PFSK-1 (cell line): ENCODE results near the gene UNC80.

ENCODE experiments used
- FOXP2 ChIP-seq: optimal IDR thresholded peaks from 2 replicates; pipeline ENCODE3; 2011; ENCODE audit warnings: borderline replicate concordance, control low read depth, inconsistent platforms; ENCODE audit not compliant: insufficient read depth; ENCODE audit errors: extremely low read length, extremely low read depth
- POLR2AphosphoS5 ChIP-seq: IDR thresholded peaks from 2 replicates; pipeline ENCODE4 v1.6.1; 2012; ENCODE audit warnings: low read depth, mild to moderate bottlenecking, control low read depth, low read length, moderate library complexity
- REST ChIP-seq, 2 experiments: IDR thresholded peaks; 2 replicates each; pipeline versions ENCODE4 v1.6.1 to v1.8.0; 2011 to 2012; ENCODE audit warnings: low read depth in 2 of 2, low read length in 2 of 2, control low read depth in 1 of 2, inconsistent platforms in 1 of 2, mild to moderate bottlenecking in 1 of 2, moderate library complexity in 1 of 2; ENCODE audit not compliant: insufficient read depth in 1 of 2
- SIN3A ChIP-seq: IDR thresholded peaks from 2 replicates; pipeline ENCODE4 v1.6.1; 2012; ENCODE audit warnings: mild to moderate bottlenecking, low read length, moderate library complexity, borderline replicate concordance; ENCODE audit not compliant: insufficient read depth
- TAF1 ChIP-seq: IDR thresholded peaks from 2 replicates; pipeline ENCODE4 v1.6.1; 2012; ENCODE audit warnings: low read length, control low read depth, borderline replicate concordance; ENCODE audit not compliant: insufficient read depth

GRCh38 chr2:209726311-209726710 lies 45.3 kb upstream of the UNC80 start:
- TF ChIP-seq SIN3A, result no peak
- TF ChIP-seq REST (IDR thresholded peaks at IDR 0.05; ENCODE audit: insufficient read depth in 1 of 2, low read depth in 2 of 2, low read length in 2 of 2), result no peak
- no peak for TF ChIP-seq TAF1
- TF ChIP-seq FOXP2, result no peak
- TF ChIP-seq POLR2AphosphoS5, result no peak
